KMS-11 (cell line): ENCODE data around the gene MSH3.

Source experiments
- H2AFZ ChIP-seq: fragments of 200-600 bp; sonication (generic); 2 replicates; pipeline ENCODE4 v1.6.1; 2016; ENCODE audit warnings: antibody characterized with exemption, mixed run types, low read depth
- H3K27ac ChIP-seq: fragments of 200-600 bp; sonication (generic); 2 replicates; pipeline ENCODE4 v1.6.1; 2016; ENCODE audit warnings: mild to moderate bottlenecking, mixed run types
- H3K27me3 ChIP-seq: fragments of 200-600 bp; sonication (generic); 2 replicates; pipeline ENCODE4 v1.6.1; 2017; ENCODE audit warnings: mild to moderate bottlenecking, low read depth, mixed run types, moderate library complexity; ENCODE audit not compliant: insufficient read depth
- H3K36me3 ChIP-seq: fragments of 200-600 bp; sonication (generic); 2 replicates; pipeline ENCODE4 v1.6.1; 2017; ENCODE audit warnings: mild to moderate bottlenecking, mixed run types; ENCODE audit not compliant: insufficient read depth
- H3K4me1 ChIP-seq: fragments of 200-600 bp; sonication (generic); 2 replicates; pipeline ENCODE4 v1.6.1; 2016; ENCODE audit warnings: mild to moderate bottlenecking, low read depth, mixed run types; ENCODE audit not compliant: poor library complexity, severe bottlenecking
- H3K4me2 ChIP-seq: fragments of 200-600 bp; sonication (generic); 2 replicates; pipeline ENCODE4 v1.7.0; 2016; ENCODE audit warnings: mild to moderate bottlenecking, mixed run types
- H3K4me3 ChIP-seq: fragments of 200-600 bp; sonication (generic); IDR thresholded peaks from 2 replicates; pipeline ENCODE4 v1.6.1; 2017; ENCODE audit warnings: low read depth, low read length, mixed read lengths; ENCODE audit not compliant: insufficient read depth
- H3K79me2 ChIP-seq: fragments of 200-600 bp; sonication (generic); 2 replicates; pipeline ENCODE4 v1.6.1; 2016; ENCODE audit warnings: low read depth, mixed run types; ENCODE audit not compliant: insufficient read depth
- H3K9ac ChIP-seq: fragments of 200-600 bp; sonication (generic); 2 replicates; pipeline ENCODE4 v1.6.1; 2016; ENCODE audit warnings: mild to moderate bottlenecking, mixed run types
- H4K20me1 ChIP-seq: fragments of 200-600 bp; sonication (generic); 2 replicates; pipeline ENCODE4 v1.6.1; 2016; ENCODE audit warnings: mild to moderate bottlenecking, mixed run types; ENCODE audit not compliant: insufficient read depth
- CTCF ChIP-seq: fragments of 200-600 bp; sonication (generic); conservative IDR thresholded peaks from 2 replicates; pipeline ENCODE4 v1.6.1; 2017; ENCODE audit warnings: low read depth, mild to moderate bottlenecking, antibody characterized with exemption, low read length, moderate library complexity, mixed read lengths

The MSH3 gene

GRCh38 chr5:80805038-80805437 lies 150.6 kb downstream of the MSH3 start:
- H3K27ac ChIP-seq: no peak overlapping the region
- H3K4me2 ChIP-seq: no peak overlapping the region
- H3K4me1 ChIP-seq: no peaks in the 10 kb centered on the region
- TF ChIP-seq CTCF: no peak
- H3K79me2 ChIP-seq: no peaks in the 10 kb centered on the region
- H3K27me3 ChIP-seq: no peaks in the 10 kb centered on the region
- no peak overlapping the region for H3K9ac ChIP-seq
- H4K20me1 ChIP-seq: no peaks in the 10 kb centered on the region
- no peaks in the 10 kb centered on the region for H3K36me3 ChIP-seq
- no peak overlapping the region for H2AFZ ChIP-seq
- no peak overlapping the region for H3K4me3 ChIP-seq

- Histone ChIP-seq H3K79me2 (no peaks in the 10 kb centered on the region), H3K4me3 (no peak overlapping the region), H3K27me3 (no peaks in the 10 kb centered on the region), H2AFZ (no peak overlapping the region), H3K9ac (no peak overlapping the region), H3K36me3 (no peaks in the 10 kb centered on the region), H3K27ac (no peak overlapping the region), H3K4me2 (no peak overlapping the region), H3K4me1 (no peaks in the 10 kb centered on the region), H4K20me1 (no peaks in the 10 kb centered on the region)
- no peak for TF ChIP-seq CTCF
These were observed 152.5 kb downstream of the MSH3 start for GRCh38 chr5:80806929-80807328.

DNA sequence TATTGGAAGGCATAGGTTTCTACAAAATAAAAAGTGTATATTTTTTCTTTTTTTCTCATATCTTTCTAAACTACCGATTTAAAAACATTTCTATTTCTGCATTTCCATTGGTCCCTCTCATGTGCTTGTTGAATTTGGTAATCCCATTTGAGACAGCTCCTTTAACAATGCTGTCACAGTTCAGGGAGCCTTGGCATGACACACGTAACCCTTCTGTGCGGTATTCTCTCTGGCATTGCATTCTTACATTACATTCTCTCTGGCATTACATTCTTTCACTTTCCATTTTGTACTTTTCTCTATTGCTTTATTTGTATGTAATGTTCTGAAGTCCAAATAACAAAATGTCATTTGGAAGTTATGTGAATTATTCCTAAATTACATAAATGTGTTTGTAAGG lies 155.0 kb downstream of the MSH3 start:
- H3K9ac ChIP-seq: no peak overlapping the region
- H3K27ac ChIP-seq: no peak overlapping the region
- H3K4me2 ChIP-seq: no peak overlapping the region
- no peaks in the 10 kb centered on the region for H3K36me3 ChIP-seq
- H3K4me1 ChIP-seq: no peaks in the 10 kb centered on the region
- no peak overlapping the region for H3K4me3 ChIP-seq
- TF ChIP-seq CTCF: no peak
- H3K27me3 ChIP-seq: no peaks in the 10 kb centered on the region
- no peaks in the 10 kb centered on the region for H3K79me2 ChIP-seq
- H2AFZ ChIP-seq: no peak overlapping the region
- no peaks in the 10 kb centered on the region for H4K20me1 ChIP-seq

DNA sequence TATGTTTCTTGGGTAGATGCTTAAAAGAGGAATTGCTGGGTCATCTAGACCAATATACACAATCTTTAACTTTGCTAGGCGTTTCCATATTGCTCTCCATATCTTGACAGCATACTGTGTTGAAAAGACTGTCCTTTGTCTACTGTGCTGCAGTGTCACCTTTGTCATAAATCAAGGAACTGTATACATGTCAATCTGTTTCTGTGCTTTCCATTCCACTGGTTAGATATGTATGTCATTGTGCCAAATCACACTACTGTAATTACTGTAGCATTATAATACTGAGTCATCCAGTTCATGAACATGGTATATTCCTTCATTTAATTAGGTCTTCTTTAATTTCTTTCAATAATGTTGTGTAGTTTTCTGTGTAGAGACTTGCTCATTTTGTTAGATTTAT lies 156.0 kb downstream of the MSH3 start:
- no peak overlapping the region for H3K9ac ChIP-seq
- H4K20me1 ChIP-seq: no peaks in the 10 kb centered on the region
- H3K27me3 ChIP-seq: no peaks in the 10 kb centered on the region
- no peaks in the 10 kb centered on the region for H3K4me1 ChIP-seq
- H3K79me2 ChIP-seq: no peaks in the 10 kb centered on the region
- H3K4me2 ChIP-seq: no peak overlapping the region
- H3K36me3 ChIP-seq: no peaks in the 10 kb centered on the region
- no peak overlapping the region for H2AFZ ChIP-seq
- no peak overlapping the region for H3K27ac ChIP-seq
- no peak for TF ChIP-seq CTCF
- H3K4me3 ChIP-seq: no peak overlapping the region

DNA sequence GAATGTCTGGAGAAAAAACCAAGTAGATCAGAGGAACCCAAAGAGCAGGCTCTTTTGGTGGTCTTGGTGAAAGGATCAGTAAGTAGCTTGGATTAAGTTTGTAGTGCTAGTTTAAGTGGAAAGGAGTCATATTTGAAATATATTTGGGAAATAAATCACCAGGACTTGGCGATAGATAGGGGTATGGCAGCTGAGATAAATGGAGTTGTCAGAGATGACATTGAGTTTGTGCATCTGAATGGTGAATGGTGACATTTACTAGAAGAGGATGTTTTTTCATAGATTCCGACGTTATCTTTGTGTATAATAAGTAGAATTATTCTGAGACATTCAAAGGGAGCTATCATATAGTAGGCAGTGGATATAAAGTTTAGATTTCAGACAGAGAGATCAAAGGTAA lies 162.1 kb downstream of the MSH3 start:
- H3K4me3 ChIP-seq: no peak overlapping the region
- no peak overlapping the region for H3K27ac ChIP-seq
- H3K4me2 ChIP-seq: no peak overlapping the region
- H3K36me3 ChIP-seq: no peaks in the 10 kb centered on the region
- H3K9ac ChIP-seq: no peak overlapping the region
- H3K79me2 ChIP-seq: no peaks in the 10 kb centered on the region
- H4K20me1 ChIP-seq: no peaks in the 10 kb centered on the region
- H3K4me1 ChIP-seq: no peaks in the 10 kb centered on the region
- H3K27me3 ChIP-seq: no peaks in the 10 kb centered on the region
- TF ChIP-seq CTCF: no peak
- no peak overlapping the region for H2AFZ ChIP-seq
